Neuron (in vitro differentiated cells): ENCODE results near the gene WDR93.

ENCODE experiments used
- H2AFZ ChIP-seq: one replicate; pipeline ENCODE4 v1.6.1; 2013; ENCODE audit warnings: low read depth, mild to moderate bottlenecking, inconsistent platforms, low read length, moderate library complexity
- H3K27me3 ChIP-seq: one replicate; pipeline ENCODE4 v1.6.1; 2013; ENCODE audit warnings: low read length; ENCODE audit not compliant: insufficient read depth
- H3K36me3 ChIP-seq: one replicate; pipeline ENCODE4 v1.6.1; 2013; ENCODE audit warnings: low read length; ENCODE audit not compliant: insufficient read depth
- H3K4me1 ChIP-seq: one replicate; pipeline ENCODE4 v1.6.1; 2013; ENCODE audit warnings: low read length; ENCODE audit not compliant: insufficient read depth
- H3K4me3 ChIP-seq: 2 replicates; pipeline ENCODE4 v1.5.1; 2013; ENCODE audit warnings: mild to moderate bottlenecking, low read length, moderate library complexity
- H3K9me3 ChIP-seq: one replicate; pipeline ENCODE4 v1.6.1; 2013; ENCODE audit warnings: low read length

The WDR93 gene

GRCh38 chr15:89666858-89667705 is 23.5 kb upstream of the WDR93 start:
- Histone ChIP-seq H2AFZ (no peak overlapping the region), H3K4me1 (peaks cover 13% of the 10 kb centered on the region), H3K36me3 (no peaks in the 10 kb centered on the region), H3K4me3 (no peak overlapping the region), H3K27me3 (peaks cover 44% of the 10 kb centered on the region), H3K9me3 (no peaks in the 10 kb centered on the region)

- Histone ChIP-seq H3K27me3 (peaks cover 42% of the 10 kb centered on the region), H2AFZ (no peak overlapping the region), H3K4me1 (peaks cover 13% of the 10 kb centered on the region), H3K9me3 (no peaks in the 10 kb centered on the region), H3K4me3 (no peak overlapping the region), H3K36me3 (no peaks in the 10 kb centered on the region)
These were observed 23.0 kb upstream of the WDR93 start for GRCh38 chr15:89667706-89667960.

GRCh38 chr15:89668171-89668570 is 22.4 kb upstream of the WDR93 start:
- H3K4me1 ChIP-seq = peaks cover 13% of the 10 kb centered on the region

GRCh38 chr15:89669309-89669865 is 21.2 kb upstream of the WDR93 start:
- H3K4me1 ChIP-seq = peaks cover 13% of the 10 kb centered on the region
- H3K27me3 ChIP-seq = peaks cover 47% of the 10 kb centered on the region
- no peak overlapping the region for H2AFZ ChIP-seq
- no peak overlapping the region for H3K4me3 ChIP-seq
- H3K9me3 ChIP-seq = no peaks in the 10 kb centered on the region
- H3K36me3 ChIP-seq = no peaks in the 10 kb centered on the region

More at GRCh38 chr15:89668171-89668570, 22.4 kb upstream of the WDR93 start:
- Histone ChIP-seq H3K36me3 (no peaks in the 10 kb centered on the region), H3K9me3 (no peaks in the 10 kb centered on the region), H3K27me3 (peaks cover 45% of the 10 kb centered on the region), H2AFZ (no peak overlapping the region), H3K4me3 (no peak overlapping the region)

- Histone ChIP-seq H3K4me3 (no peak overlapping the region), H3K9me3 (no peaks in the 10 kb centered on the region), H3K4me1 (peaks cover 7% of the 10 kb centered on the region), H3K27me3 (peaks cover 47% of the 10 kb centered on the region), H2AFZ (no peak overlapping the region), H3K36me3 (no peaks in the 10 kb centered on the region)
These were observed 20.7 kb upstream of the WDR93 start for GRCh38 chr15:89669941-89670340.

- H3K27me3 ChIP-seq = peaks cover 47% of the 10 kb centered on the region
These were observed 19.5 kb upstream of the WDR93 start for GRCh38 chr15:89670971-89671560.

GRCh38 chr15:89671687-89672086 is 18.9 kb upstream of the WDR93 start:
- Histone ChIP-seq H3K4me3 (no peak overlapping the region), H3K4me1 (no peaks in the 10 kb centered on the region), H2AFZ (no peak overlapping the region), H3K27me3 (peaks cover 45% of the 10 kb centered on the region), H3K36me3 (no peaks in the 10 kb centered on the region), H3K9me3 (no peaks in the 10 kb centered on the region)

More at GRCh38 chr15:89670971-89671560, 19.5 kb upstream of the WDR93 start:
- Histone ChIP-seq H3K4me3 (no peak overlapping the region), H3K4me1 (peaks cover under 1% of the 10 kb centered on the region), H2AFZ (no peak overlapping the region), H3K9me3 (no peaks in the 10 kb centered on the region), H3K36me3 (no peaks in the 10 kb centered on the region)

GRCh38 chr15:89672221-89673164 is 18.1 kb upstream of the WDR93 start:
- no peaks in the 10 kb centered on the region for H3K4me1 ChIP-seq
- no peak overlapping the region for H3K4me3 ChIP-seq
- no peaks in the 10 kb centered on the region for H3K9me3 ChIP-seq
- H2AFZ ChIP-seq = no peak overlapping the region
- H3K27me3 ChIP-seq = peaks cover 39% of the 10 kb centered on the region
- no peaks in the 10 kb centered on the region for H3K36me3 ChIP-seq

- H3K36me3 ChIP-seq = no peaks in the 10 kb centered on the region
- peaks cover 39% of the 10 kb centered on the region for H3K27me3 ChIP-seq
- H3K4me3 ChIP-seq = no peak overlapping the region
- no peaks in the 10 kb centered on the region for H3K4me1 ChIP-seq
- no peaks in the 10 kb centered on the region for H3K9me3 ChIP-seq
- no peak overlapping the region for H2AFZ ChIP-seq
These were observed 17.5 kb upstream of the WDR93 start for GRCh38 chr15:89673165-89673512.

GRCh38 chr15:89674526-89674925 is 16.1 kb upstream of the WDR93 start:
- H3K27me3 ChIP-seq = peaks cover 33% of the 10 kb centered on the region
- no peak overlapping the region for H3K4me3 ChIP-seq
- H3K36me3 ChIP-seq = no peaks in the 10 kb centered on the region
- no peaks in the 10 kb centered on the region for H3K9me3 ChIP-seq
- H2AFZ ChIP-seq = no peak overlapping the region
- peaks cover 8% of the 10 kb centered on the region for H3K4me1 ChIP-seq

- no peak overlapping the region for H2AFZ ChIP-seq
- peaks cover 9% of the 10 kb centered on the region for H3K4me1 ChIP-seq
- no peaks in the 10 kb centered on the region for H3K36me3 ChIP-seq
- peaks cover 23% of the 10 kb centered on the region for H3K27me3 ChIP-seq
- no peaks in the 10 kb centered on the region for H3K9me3 ChIP-seq
- no peak overlapping the region for H3K4me3 ChIP-seq
These were observed 15.0 kb upstream of the WDR93 start for GRCh38 chr15:89675606-89676005.

GRCh38 chr15:89677381-89677780 is 13.2 kb upstream of the WDR93 start:
- Histone ChIP-seq H3K9me3 (no peaks in the 10 kb centered on the region), H3K27me3 (peaks cover 5% of the 10 kb centered on the region), H2AFZ (no peak overlapping the region), H3K4me1 (peaks cover 9% of the 10 kb centered on the region), H3K36me3 (no peaks in the 10 kb centered on the region), H3K4me3 (no peak overlapping the region)

GRCh38 chr15:89679212-89679611 is 11.4 kb upstream of the WDR93 start, which contains the start of gene PLIN1:
Gene PLIN1 (minus strand): TSS chr15:89679367. CDS start chr15:89677489, 1,878 bp downstream.
- Histone ChIP-seq H2AFZ (no peak within 1 kb of the TSS), H3K36me3 (peaks cover 3% of the 10 kb centered on the region), H3K4me3 (no peak within 1 kb of the TSS), H3K4me1 (peaks cover 9% of the 10 kb centered on the region), H3K9me3 (no peaks in the 10 kb centered on the region), H3K27me3 (no peaks in the 10 kb centered on the region)
